HCEC 1CT (cell line): ENCODE results near the gene TTLL13.

Source experiments
- DNase-seq: peaks from one replicate; pipeline ENCODE4 v3.0.0-alpha.2; 2017

Gene TTLL13

GRCh38 chr15:90217671-90218394, 31.5 kb upstream of the TTLL13 start:
- DNase-seq = no peak

- DNase-seq = no peak
Measured at GRCh38 chr15:90219421-90220141, 29.8 kb upstream of the TTLL13 start.

GRCh38 chr15:90221246-90221900, 28.0 kb upstream of the TTLL13 start:
- peak; percentile 76 for DNase-seq

- no peak for DNase-seq
Measured at GRCh38 chr15:90222547-90222946, 26.8 kb upstream of the TTLL13 start.

GRCh38 chr15:90223441-90224165, 25.8 kb upstream of the TTLL13 start:
- no peak for DNase-seq

GRCh38 chr15:90225047-90225446, 24.3 kb upstream of the TTLL13 start:
- DNase-seq = no peak

- DNase-seq = no peak
Measured at GRCh38 chr15:90225504-90226234, 23.7 kb upstream of the TTLL13 start.

- DNase-seq = no peak
Measured at GRCh38 chr15:90227336-90227735, 22.0 kb upstream of the TTLL13 start.

GRCh38 chr15:90227816-90228772, 21.3 kb upstream of the TTLL13 start:
- no peak for DNase-seq

- DNase-seq = no peak
Measured at GRCh38 chr15:90228960-90229359, 20.4 kb upstream of the TTLL13 start.

GRCh38 chr15:90230071-90230494, 19.3 kb upstream of the TTLL13 start:
- DNase-seq = no peak

- DNase-seq = no peak
Measured at GRCh38 chr15:90230610-90231009, 18.7 kb upstream of the TTLL13 start.

- DNase-seq = no peak
Measured at GRCh38 chr15:90231028-90232017, 18.0 kb upstream of the TTLL13 start.

- DNase-seq = no peak
Measured at GRCh38 chr15:90232196-90232595, 17.2 kb upstream of the TTLL13 start.

GRCh38 chr15:90232941-90233386, 16.4 kb upstream of the TTLL13 start:
- no peak for DNase-seq

GRCh38 chr15:90233387-90234095, 15.8 kb upstream of the TTLL13 start, which contains the start of gene CIB1:
Gene CIB1 (minus strand): TSS chr15:90233941. CDS start chr15:90233885, 56 bp downstream.
- peak; percentile 95 for DNase-seq

- DNase-seq = no peak
Measured at GRCh38 chr15:90234096-90234988, 15.0 kb upstream of the TTLL13 start, which contains the start of gene GDPGP1. Gene GDPGP1 (plus strand): TSS chr15:90234209. CDS start chr15:90240909, 6,700 bp downstream.

- no peak for DNase-seq
Measured at GRCh38 chr15:90239371-90239770, 10.0 kb upstream of the TTLL13 start.
